ENCODE measurements around the gene POMZP3. TPM values are rescaled to one million over a fixed set of nuclear protein-coding genes. Genes with fewer than 3 reads are reported as not detected.
"Not testable (repeated sequence)": the region's sequence is repeated elsewhere in the genome, so short reads cannot be mapped to it uniquely, and the experiment has no call there.

Gene POMZP3
- total and polyA plus RNA-seq, 2 donors (not counting 3 experiments of a cell fraction or from before 2014, with no cell fraction given), result 12.7 to 20.8 TPM

- dilution Hi-C loops (cut with MboI; ENCODE audit: extremely low pct_ligation_motif_present, low sequenced_read_pairs); DNase-seq (ENCODE audit: low read depth, low spot score); H3K27ac ChIP-seq (ENCODE audit: insufficient read depth, low read depth, low read length); H3K36me3 ChIP-seq (ENCODE audit: control insufficient read depth in 2 of 2, extremely low read depth in 1 of 2, insufficient read depth in 2 of 2, low read length in 2 of 2); H2AFZ ChIP-seq (ENCODE audit: low read depth, low read length); H4K20me1 ChIP-seq (replicated peaks; ENCODE audit: control insufficient read depth, extremely low read depth, insufficient read depth, low read length); H3K4me3 ChIP-seq (replicated peaks in 1 of 3; ENCODE audit: insufficient read depth in 1 of 3, low read depth in 1 of 3, low read length in 3 of 3); H3K4me1 ChIP-seq (ENCODE audit: control insufficient read depth, extremely low read depth, insufficient read depth, low read length); CTCF ChIA-PET; H3K27me3 ChIP-seq (ENCODE audit: control insufficient read depth in 2 of 2, insufficient read depth in 2 of 2, low read length in 2 of 2); H3K9me1 ChIP-seq (replicated peaks; ENCODE audit: control insufficient read depth, extremely low read depth, insufficient read depth, low read length); H3K9me3 ChIP-seq (replicated peaks; ENCODE audit: control insufficient read depth, insufficient read depth, low read length); BruUV-seq (replicated peaks); intact Hi-C loops (cut with micrococcal nuclease); H3K4me2 ChIP-seq (ENCODE audit: insufficient read depth, low read length); H3K9ac ChIP-seq (replicated peaks; ENCODE audit: extremely low read depth, insufficient read depth, low read length); H3K79me2 ChIP-seq (ENCODE audit: control insufficient read depth, insufficient read depth, low read length); FAIRE-seq; POLR2A ChIA-PET: not testable (repeated sequence)
Observed at GRCh38 chr7:76598590-76599264, 28.4 kb downstream of the POMZP3 start.

- H3K9ac ChIP-seq (replicated peaks; ENCODE audit: extremely low read depth, insufficient read depth, low read length); FAIRE-seq; H3K79me2 ChIP-seq (ENCODE audit: control insufficient read depth, insufficient read depth, low read length); H3K9me1 ChIP-seq (replicated peaks; ENCODE audit: control insufficient read depth, extremely low read depth, insufficient read depth, low read length); dilution Hi-C loops (cut with MboI; ENCODE audit: extremely low pct_ligation_motif_present, low sequenced_read_pairs); H3K36me3 ChIP-seq (ENCODE audit: control insufficient read depth in 2 of 2, extremely low read depth in 1 of 2, insufficient read depth in 2 of 2, low read length in 2 of 2); H4K20me1 ChIP-seq (replicated peaks; ENCODE audit: control insufficient read depth, extremely low read depth, insufficient read depth, low read length); CTCF ChIA-PET; H3K4me1 ChIP-seq (ENCODE audit: control insufficient read depth, extremely low read depth, insufficient read depth, low read length); H3K4me3 ChIP-seq (replicated peaks in 1 of 3; ENCODE audit: insufficient read depth in 1 of 3, low read depth in 1 of 3, low read length in 3 of 3); H3K27ac ChIP-seq (ENCODE audit: insufficient read depth, low read depth, low read length); DNase-seq (ENCODE audit: low read depth, low spot score); H3K27me3 ChIP-seq (ENCODE audit: control insufficient read depth in 2 of 2, insufficient read depth in 2 of 2, low read length in 2 of 2); H3K9me3 ChIP-seq (replicated peaks; ENCODE audit: control insufficient read depth, insufficient read depth, low read length); intact Hi-C loops (cut with micrococcal nuclease); H2AFZ ChIP-seq (ENCODE audit: low read depth, low read length); POLR2A ChIA-PET; BruUV-seq (replicated peaks); H3K4me2 ChIP-seq (ENCODE audit: insufficient read depth, low read length): not testable (repeated sequence)
Observed at GRCh38 chr7:76597288-76597687, 29.8 kb downstream of the POMZP3 start.

- H3K36me3 ChIP-seq (ENCODE audit: control insufficient read depth in 2 of 2, extremely low read depth in 1 of 2, insufficient read depth in 2 of 2, low read length in 2 of 2); BruUV-seq (replicated peaks); H3K9ac ChIP-seq (replicated peaks; ENCODE audit: extremely low read depth, insufficient read depth, low read length); H3K9me3 ChIP-seq (replicated peaks; ENCODE audit: control insufficient read depth, insufficient read depth, low read length); POLR2A ChIA-PET; H3K27ac ChIP-seq (ENCODE audit: insufficient read depth, low read depth, low read length); H4K20me1 ChIP-seq (replicated peaks; ENCODE audit: control insufficient read depth, extremely low read depth, insufficient read depth, low read length); H3K27me3 ChIP-seq (ENCODE audit: control insufficient read depth in 2 of 2, insufficient read depth in 2 of 2, low read length in 2 of 2); FAIRE-seq; H2AFZ ChIP-seq (ENCODE audit: low read depth, low read length); intact Hi-C loops (cut with micrococcal nuclease); dilution Hi-C loops (cut with MboI; ENCODE audit: extremely low pct_ligation_motif_present, low sequenced_read_pairs); H3K9me1 ChIP-seq (replicated peaks; ENCODE audit: control insufficient read depth, extremely low read depth, insufficient read depth, low read length); H3K79me2 ChIP-seq (ENCODE audit: control insufficient read depth, insufficient read depth, low read length); CTCF ChIA-PET; H3K4me2 ChIP-seq (ENCODE audit: insufficient read depth, low read length); H3K4me3 ChIP-seq (replicated peaks in 1 of 3; ENCODE audit: insufficient read depth in 1 of 3, low read depth in 1 of 3, low read length in 3 of 3): not testable (repeated sequence)
- peak; percentile 11 for DNase-seq (ENCODE audit: low read depth, low spot score)
- H3K4me1 ChIP-seq (ENCODE audit: control insufficient read depth, extremely low read depth, insufficient read depth, low read length), result peaks cover 13% of the 10 kb centered on the region
Observed at GRCh38 chr7:76592694-76593093, 34.4 kb downstream of the POMZP3 start.

GRCh38 chr7:76591602-76592304 is 35.3 kb downstream of the POMZP3 start:
- CTCF ChIA-PET; H3K4me2 ChIP-seq (ENCODE audit: insufficient read depth, low read length); H2AFZ ChIP-seq (ENCODE audit: low read depth, low read length); H3K4me3 ChIP-seq (replicated peaks in 1 of 3; ENCODE audit: insufficient read depth in 1 of 3, low read depth in 1 of 3, low read length in 3 of 3); H3K36me3 ChIP-seq (ENCODE audit: control insufficient read depth in 2 of 2, extremely low read depth in 1 of 2, insufficient read depth in 2 of 2, low read length in 2 of 2); DNase-seq (ENCODE audit: low read depth, low spot score); FAIRE-seq; H3K9ac ChIP-seq (replicated peaks; ENCODE audit: extremely low read depth, insufficient read depth, low read length); dilution Hi-C loops (cut with MboI; ENCODE audit: extremely low pct_ligation_motif_present, low sequenced_read_pairs); intact Hi-C loops (cut with micrococcal nuclease); H3K27ac ChIP-seq (ENCODE audit: insufficient read depth, low read depth, low read length); H3K9me3 ChIP-seq (replicated peaks; ENCODE audit: control insufficient read depth, insufficient read depth, low read length); BruUV-seq (replicated peaks); H3K9me1 ChIP-seq (replicated peaks; ENCODE audit: control insufficient read depth, extremely low read depth, insufficient read depth, low read length); H4K20me1 ChIP-seq (replicated peaks; ENCODE audit: control insufficient read depth, extremely low read depth, insufficient read depth, low read length); POLR2A ChIA-PET; H3K27me3 ChIP-seq (ENCODE audit: control insufficient read depth in 2 of 2, insufficient read depth in 2 of 2, low read length in 2 of 2): not testable (repeated sequence)
- Histone ChIP-seq H3K79me2 (ENCODE audit: control insufficient read depth, insufficient read depth, low read length) (peaks cover 14% of the 10 kb centered on the region), H3K4me1 (ENCODE audit: control insufficient read depth, extremely low read depth, insufficient read depth, low read length) (peaks cover 22% of the 10 kb centered on the region)
